Osteocyte (in vitro differentiated cells): Measurements from ENCODE around the gene EIPR1. TPM values are rescaled to one million over a fixed set of nuclear protein-coding genes. Genes with fewer than 3 reads are reported as not detected.

Source experiments
- DNase-seq: peaks from one replicate; pipeline ENCODE4 v3.0.0; 2021; ENCODE audit warnings: mixed read lengths; ENCODE audit not compliant: unreplicated experiment; ENCODE audit errors: extremely low spot score
- H3K27ac Mint-ChIP-seq: one replicate; pipeline ENCODE4 v1.8.0; 2021; ENCODE audit warnings: mild to moderate bottlenecking, mixed read lengths; ENCODE audit not compliant: unreplicated experiment
- H3K27me3 Mint-ChIP-seq: one replicate; pipeline ENCODE4 v1.8.0; 2021; ENCODE audit warnings: mixed read lengths; ENCODE audit not compliant: unreplicated experiment
- H3K36me3 Mint-ChIP-seq: one replicate; pipeline ENCODE4 v1.8.0; 2021; ENCODE audit warnings: mixed read lengths; ENCODE audit not compliant: unreplicated experiment
- H3K4me1 Mint-ChIP-seq: one replicate; pipeline ENCODE4 v1.8.0; 2021; ENCODE audit warnings: mixed read lengths; ENCODE audit not compliant: unreplicated experiment
- H3K4me3 Mint-ChIP-seq: one replicate; pipeline ENCODE4 v1.8.0; 2021; ENCODE audit warnings: mild to moderate bottlenecking, moderate library complexity, mixed read lengths; ENCODE audit not compliant: unreplicated experiment
- H3K9me3 Mint-ChIP-seq: one replicate; pipeline ENCODE4 v1.8.0; 2021; ENCODE audit warnings: mixed read lengths; ENCODE audit not compliant: unreplicated experiment
- CTCF ChIP-seq: fragments of 200-600 bp; sonication (generic); IDR thresholded peaks from 2 replicates; pipeline ENCODE4 v1.5.0; 2021; ENCODE audit warnings: antibody characterized with exemption, mild to moderate bottlenecking, moderate library complexity
- total RNA-seq: library from RNA; stranded (reverse); gene quantifications from 2 replicates; pipeline ENCODE4 v1.2.1, GENCODE V29; 2021

EIPR1 gene
- total RNA-seq, 1 donor from 2014 or later, result 19.9 TPM

- Mint-ChIP-seq H3K27me3 (no peaks in the 10 kb centered on the region), H3K4me3 (no peak overlapping the region), H3K9me3 (peaks cover 10% of the 10 kb centered on the region), H3K4me1 (peaks cover 6% of the 10 kb centered on the region), H3K36me3 (peaks cover 9% of the 10 kb centered on the region), H3K27ac (no peak overlapping the region)
- no peak for DNase-seq
- TF ChIP-seq CTCF, result no peak
Observed at GRCh38 chr2:3176071-3176868, 201.3 kb downstream of the EIPR1 start.

DNA sequence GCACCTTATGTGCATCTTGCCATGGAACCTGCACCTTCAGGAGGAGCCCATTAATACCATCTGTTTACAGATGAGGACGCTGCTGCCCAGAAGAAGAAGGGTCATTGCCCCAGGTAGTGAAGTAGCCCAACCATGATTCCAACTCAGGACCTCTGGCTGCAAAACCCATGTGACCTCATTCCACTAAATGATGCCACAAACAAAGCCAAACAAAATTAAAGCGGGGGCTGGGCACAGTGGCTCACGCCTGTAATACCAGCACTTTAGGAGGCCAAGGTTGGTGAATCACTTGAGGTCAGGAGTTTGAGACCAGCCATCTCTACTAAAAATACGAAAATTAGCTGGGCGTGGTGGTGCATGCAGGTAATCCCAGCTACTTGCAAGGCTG is 202.1 kb downstream of the EIPR1 start:
- H3K27ac Mint-ChIP-seq, result no peak overlapping the region
- no peaks in the 10 kb centered on the region for H3K27me3 Mint-ChIP-seq
- DNase-seq, result no peak
- H3K36me3 Mint-ChIP-seq, result peaks cover 10% of the 10 kb centered on the region
- peaks cover 6% of the 10 kb centered on the region for H3K4me1 Mint-ChIP-seq
- H3K4me3 Mint-ChIP-seq, result no peak overlapping the region
- TF ChIP-seq CTCF, result no peak
- peaks cover 4% of the 10 kb centered on the region for H3K9me3 Mint-ChIP-seq

DNA sequence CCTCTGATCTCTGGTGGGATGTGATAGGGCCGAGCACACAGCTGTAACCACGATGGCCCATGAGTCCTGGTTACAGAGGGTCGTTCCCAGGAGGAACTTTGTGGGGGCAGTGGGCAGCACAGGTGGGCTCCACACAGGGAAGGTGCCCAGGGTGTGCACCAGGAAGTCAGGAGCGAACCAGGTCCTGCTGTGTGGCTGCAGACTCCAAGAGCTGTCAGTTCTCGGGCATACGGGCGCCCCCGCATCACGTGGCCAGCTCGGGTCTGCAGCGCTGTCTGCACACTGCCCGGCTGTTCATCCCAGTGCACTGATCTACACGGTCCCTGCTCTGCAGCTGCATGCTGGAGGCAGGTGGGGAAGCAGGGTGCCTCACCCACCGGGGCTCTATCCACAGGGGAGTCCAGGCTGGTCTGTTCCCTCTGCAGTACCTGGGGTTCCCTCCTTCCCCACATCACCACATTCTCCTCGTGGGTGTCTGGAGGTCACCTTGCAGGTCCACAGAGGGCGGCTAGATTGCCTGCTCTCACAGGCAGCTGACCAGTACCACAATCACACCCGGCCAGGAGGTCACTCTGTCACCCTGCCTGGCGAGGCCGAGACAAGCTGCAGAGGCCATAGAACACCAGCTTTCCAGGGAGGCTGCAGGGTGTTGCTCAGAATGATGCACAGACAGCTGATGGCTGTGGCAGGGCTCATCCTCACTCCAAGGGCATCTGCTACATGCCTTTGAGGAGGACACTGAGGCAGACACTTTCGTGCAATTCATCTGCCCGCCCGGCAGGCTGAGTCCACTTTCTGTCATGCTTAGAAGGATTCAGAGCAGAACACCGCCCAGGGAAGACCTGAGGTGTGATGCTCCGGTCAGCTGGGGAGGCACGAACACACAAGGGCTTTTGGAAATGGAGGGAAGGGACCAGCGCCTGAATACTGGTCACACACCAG is 202.7 kb downstream of the EIPR1 start:
- H3K27ac Mint-ChIP-seq, result no peak overlapping the region
- H3K27me3 Mint-ChIP-seq, result no peaks in the 10 kb centered on the region
- peaks cover 6% of the 10 kb centered on the region for H3K4me1 Mint-ChIP-seq
- TF ChIP-seq CTCF, result no peak
- DNase-seq, result no peak
- no peaks in the 10 kb centered on the region for H3K9me3 Mint-ChIP-seq
- H3K4me3 Mint-ChIP-seq, result no peak overlapping the region
- H3K36me3 Mint-ChIP-seq, result peaks cover 7% of the 10 kb centered on the region

DNA sequence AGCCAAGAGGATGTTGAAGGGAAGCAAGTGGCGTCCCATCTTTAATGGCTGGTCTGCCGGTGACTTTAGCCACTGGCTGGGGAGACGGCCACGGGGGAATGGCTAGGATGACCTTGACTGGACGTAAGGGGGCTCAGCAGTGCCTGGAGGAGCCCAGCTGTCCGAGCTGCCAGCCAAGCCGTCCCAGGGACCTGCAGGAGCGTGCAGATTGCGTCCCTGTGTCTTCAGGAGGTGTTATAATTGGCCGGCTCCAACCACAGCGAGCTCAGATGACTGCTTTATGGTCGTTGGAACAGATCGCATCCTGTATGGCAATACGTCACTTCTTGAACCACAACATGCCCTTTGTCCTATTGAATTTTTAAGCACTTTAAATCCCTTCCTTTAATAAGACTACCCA is 204.6 kb downstream of the EIPR1 start:
- DNase-seq, result no peak
- peaks cover 15% of the 10 kb centered on the region for H3K4me1 Mint-ChIP-seq
- no peaks in the 10 kb centered on the region for H3K27me3 Mint-ChIP-seq
- TF ChIP-seq CTCF, result no peak
- no peak overlapping the region for H3K27ac Mint-ChIP-seq
- H3K9me3 Mint-ChIP-seq, result no peaks in the 10 kb centered on the region
- H3K4me3 Mint-ChIP-seq, result no peak overlapping the region
- peaks cover 7% of the 10 kb centered on the region for H3K36me3 Mint-ChIP-seq
